Measurements from ENCODE around the gene TOPBP1. TPM values are rescaled to one million over a fixed set of nuclear protein-coding genes. Genes with fewer than 3 reads are reported as not detected.

Gene TOPBP1
- total and polyA plus RNA-seq, 9 of the 15 experiments (the other 6 are each of a cell fraction or from before 2014, with no cell fraction given): 16.6 to 77.6 (median 58.2) TPM

- ATAC-seq (no peak), FAIRE-seq (no peak), DNase-seq (ENCODE audit: extremely low read depth in 1 of 4, low spot score in 3 of 4) (no peak)
- WGBS (ENCODE audit: insufficient coverage, low coverage, missing lambda C conversion rate): 0% methylated on average over 2 of the region's 2 CpGs
- H3K4me3 ChIP-seq: no peak overlapping the region
- H3K27ac ChIP-seq (ENCODE audit: extremely low read depth, low read depth, low read length): no peak overlapping the region
- BruUV-seq (replicated peaks): no TSS peak
- H3K9ac ChIP-seq (ENCODE audit: insufficient read depth in 1 of 2, low read depth in 2 of 2, low read length in 2 of 2): no peak overlapping the region
- intact Hi-C loops (cut with micrococcal nuclease): no loop called here
- H3K36me3 ChIP-seq (ENCODE audit: control insufficient read depth, insufficient read depth, low read length): no peaks in the 10 kb centered on the region
- ChIA-PET CTCF (ENCODE audit: low intra/inter-chr PET ratio) (no interaction called here), POLR2A (no interaction called here)
- TF ChIP-seq ZNF695 (CRISPR knock-in tag; IDR thresholded peaks at IDR 0.05): no peak
- TF ChIP-seq ZNF212 (CRISPR knock-in tag; IDR thresholded peaks at IDR 0.05): no peak
- TF ChIP-seq SAFB2 (IDR thresholded peaks at IDR 0.05; ENCODE audit: borderline replicate concordance, low read depth, low read length, severe bottlenecking): no peak
- TF ChIP-seq ZNF586 (CRISPR knock-in tag; conservative IDR thresholded peaks at IDR 0.05): no peak
- no peak for TF ChIP-seq KLF6 (CRISPR knock-in tag; IDR thresholded peaks at IDR 0.05; ENCODE audit: borderline replicate concordance)
- TF ChIP-seq MBD2 (IDR thresholded peaks at IDR 0.05; ENCODE audit: borderline replicate concordance, low read depth): no peak
- TF ChIP-seq TBP (optimal IDR thresholded peaks at IDR 0.05; ENCODE audit: low read depth, low read length): no peak
- TF ChIP-seq ATF1 (CRISPR knock-in tag; IDR thresholded peaks at IDR 0.05): no peak
- TF ChIP-seq ATF1 (tag; IDR thresholded peaks at IDR 0.05): no peak
- TF ChIP-seq PRMT5 (CRISPR knock-in tag; IDR thresholded peaks at IDR 0.05): no peak
- no peak for TF ChIP-seq KLF1 (tag; IDR thresholded peaks at IDR 0.05)
- TF ChIP-seq ZNF592 (IDR thresholded peaks at IDR 0.05): no peak
- TF ChIP-seq IFI16 (CRISPR knock-in tag; IDR thresholded peaks at IDR 0.05): no peak
- no peak for TF ChIP-seq ZNF740 (CRISPR knock-in tag; IDR thresholded peaks at IDR 0.05)
- TF ChIP-seq ZNF740 (tag; IDR thresholded peaks at IDR 0.05): no peak
- TF ChIP-seq MYNN (IDR thresholded peaks at IDR 0.05): no peak
- TF ChIP-seq MYNN (CRISPR knock-in tag; IDR thresholded peaks at IDR 0.05): no peak
- TF ChIP-seq DNMT1 (IDR thresholded peaks at IDR 0.05): no peak
- H3K4me2 ChIP-seq (ENCODE audit: insufficient read depth, low read length): no peak overlapping the region
- no peaks in the 10 kb centered on the region for H3K79me2 ChIP-seq (ENCODE audit: control insufficient read depth, insufficient read depth, low read length)
- H3K9me3 ChIP-seq (replicated peaks; ENCODE audit: control insufficient read depth, insufficient read depth, low read depth, low read length): no peaks in the 10 kb centered on the region
- in situ Hi-C loops (cut with MboI): loop anchor here (5.0 to 25.0 kb wide), 2 partner anchors 130 to 240 kb away; no protein-coding TSS in a partner anchor
- H3K4me1 ChIP-seq (replicated peaks in 1 of 2; ENCODE audit: control insufficient read depth in 2 of 2, insufficient read depth in 2 of 2, low read length in 2 of 2): no peaks in the 10 kb centered on the region
- no peaks in the 10 kb centered on the region for H4K20me1 ChIP-seq (replicated peaks; ENCODE audit: control insufficient read depth, insufficient read depth, low read length)
- H2AFZ ChIP-seq (ENCODE audit: low read depth, low read length): no peak overlapping the region
- peaks cover 0 to 13% of the 10 kb centered on the region in 2 experiments; a peak in 2 of 5 replicates for H3K27me3 ChIP-seq (ENCODE audit: control insufficient read depth in 2 of 2, insufficient read depth in 2 of 2, low read length in 2 of 2)
- H3K9me1 ChIP-seq (ENCODE audit: control insufficient read depth, insufficient read depth, low read length): no peaks in the 10 kb centered on the region
Observed at GRCh38 chr3:133672461-133672860, 10.7 kb upstream of the TOPBP1 start.
